HCT116 (cell line): ENCODE measurements around the gene SLF1. TPM values are rescaled to one million over a fixed set of nuclear protein-coding genes. Genes with fewer than 3 reads are reported as not detected.

ENCODE experiments used
- ATAC-seq: fragments of 200-7000 bp; cut with Tn5 transposase; 2 replicates; pipeline ENCODE4 v1.9.1; 2020; ENCODE audit warnings: mild to moderate bottlenecking, moderate library complexity
- BruUV-seq: library from RNA; stranded (reverse); fragments of 400-500 nt; replicated peaks from 2 replicates; lab custom pipeline; 2021; lab: Mats Ljungman, UMichigan
- CTCF ChIA-PET: fragments of 300-600 bp; sonication (Branson Sonifier 250); formaldehyde crosslinking; loops from one replicate; lab custom pipeline; 2021; ENCODE audit warnings: antibody characterized with exemption; lab: Charles Lee
- POLR2A ChIA-PET: fragments of 300-600, 350-600 bp; sonication (Branson Sonifier 250); formaldehyde crosslinking; loops from one replicate; lab custom pipeline; 2021; ENCODE audit warnings: antibody characterized with exemption; lab: Charles Lee
- RAD21 ChIA-PET, 2 experiments: fragments of 300-600 bp; sonication (Branson Sonifier 250); formaldehyde crosslinking; loops; one replicate each; lab custom pipeline; 2023; ENCODE audit warnings: low total read pairs in 2 of 2; ENCODE audit not compliant: uncharacterized antibody in 2 of 2, unreplicated experiment in 2 of 2, low non-redundant PET in 1 of 2; lab: Charles Lee
- DNase-seq: peaks from one replicate; pipeline ENCODE4 v3.0.0-alpha.2; 2010; ENCODE audit warnings: low read depth, low spot score
- H2AFZ ChIP-seq: fragments of 200-600 bp; shearing (Covaris generic), sonication (generic); 2 replicates; pipeline ENCODE4 v1.6.1; 2017; ENCODE audit warnings: low read depth, mixed run types, mixed read lengths, antibody characterized with exemption, low read length; ENCODE audit not compliant: poor library complexity, severe bottlenecking
- H3K27ac ChIP-seq: 2 replicates; pipeline ENCODE4 v1.5.1; 2012; ENCODE audit warnings: low read depth, low read length
- H3K27me3 ChIP-seq: fragments of 200-600 bp; sonication (generic); 2 replicates; pipeline ENCODE4 v1.6.1; 2016; ENCODE audit warnings: mixed run types, low read length, mixed read lengths; ENCODE audit not compliant: insufficient read depth
- H3K36me3 ChIP-seq, 2 experiments: fragments of 200-500 bp in 1 of 2; fragments of 200-600 bp in 1 of 2; sonication (Bioruptor generic) in 1 of 2; sonication (generic) in 1 of 2; 2 replicates each; pipeline versions ENCODE4 v1.5.1 to v1.6.1; 2014 to 2016; ENCODE audit warnings: low read length in 2 of 2, inconsistent platforms in 1 of 2, mixed read lengths in 1 of 2, mixed run types in 1 of 2; ENCODE audit not compliant: insufficient read depth in 2 of 2, control insufficient read depth in 1 of 2
- H3K4me1 ChIP-seq, 2 experiments: fragments of 200-600 bp in 1 of 2; sonication (generic) in 1 of 2; 2 replicates each; pipeline versions ENCODE4 v1.5.1 to v1.6.1; 2012 to 2017; ENCODE audit warnings: low read length in 2 of 2, inconsistent platforms in 1 of 2, mild to moderate bottlenecking in 1 of 2, mixed read lengths in 1 of 2, mixed run types in 1 of 2, moderate library complexity in 1 of 2; ENCODE audit not compliant: insufficient read depth in 2 of 2, control insufficient read depth in 1 of 2
- H3K4me2 ChIP-seq: fragments of 200-600 bp; sonication (generic); 2 replicates; pipeline ENCODE4 v1.6.1; 2017; ENCODE audit warnings: mixed run types, low read length, mixed read lengths
- H3K4me3 ChIP-seq, 2 experiments: fragments of 200-600 bp in 1 of 2; sonication (generic) in 1 of 2; replicated peaks in 1 of 2; 2 replicates each; pipeline ENCODE4 v1.5.1; 2011 to 2016; ENCODE audit warnings: low read length in 2 of 2, control low read depth in 1 of 2, low read depth in 1 of 2, mild to moderate bottlenecking in 1 of 2, mixed read lengths in 1 of 2, mixed run types in 1 of 2
- H3K79me2 ChIP-seq: fragments of 200-600 bp; sonication (generic); 2 replicates; pipeline ENCODE4 v1.6.1; 2017; ENCODE audit warnings: mild to moderate bottlenecking, mixed run types, low read length, moderate library complexity, mixed read lengths; ENCODE audit not compliant: insufficient read depth
- H3K9ac ChIP-seq: fragments of 200-600 bp; sonication (generic); 2 replicates; pipeline ENCODE4 v1.6.1; 2016; ENCODE audit warnings: low read length, mixed read lengths
- H3K9me2 ChIP-seq: fragments of 200-600 bp; sonication (generic), shearing (Covaris generic); 2 replicates; pipeline ENCODE4 v1.6.1; 2017; ENCODE audit warnings: mixed run types, mild to moderate bottlenecking, moderate library complexity; ENCODE audit not compliant: insufficient read depth
- H3K9me3 ChIP-seq, 2 experiments: fragments of 200-500 bp in 1 of 2; fragments of 200-600 bp in 1 of 2; sonication (Bioruptor generic) in 1 of 2; sonication (generic) in 1 of 2; 2 replicates each; pipeline ENCODE4 v1.6.1; 2014 to 2017; ENCODE audit warnings: low read length in 2 of 2, mixed read lengths in 2 of 2, inconsistent platforms in 1 of 2, low read depth in 1 of 2, mild to moderate bottlenecking in 1 of 2, mixed run types in 1 of 2, moderate library complexity in 1 of 2; ENCODE audit not compliant: control insufficient read depth in 1 of 2, insufficient read depth in 1 of 2
- H4K20me1 ChIP-seq: fragments of 200-600 bp; sonication (generic), shearing (Covaris generic); 2 replicates; pipeline ENCODE4 v1.6.1; 2017; ENCODE audit warnings: mixed run types, mild to moderate bottlenecking, moderate library complexity; ENCODE audit not compliant: insufficient read depth
- CBX3 ChIP-seq: IDR thresholded peaks from 2 replicates; pipeline ENCODE4 v1.6.1; 2012; ENCODE audit warnings: low read depth
- CEBPB ChIP-seq: IDR thresholded peaks from 2 replicates; pipeline ENCODE4 v1.6.1; 2012; ENCODE audit warnings: low read depth
- EGR1 ChIP-seq: IDR thresholded peaks from 2 replicates; pipeline ENCODE4 v1.6.1; 2012; ENCODE audit warnings: low read depth
- ELF1 ChIP-seq: IDR thresholded peaks from 2 replicates; pipeline ENCODE4 v1.6.1; 2012; ENCODE audit warnings: low read depth, borderline replicate concordance
- EZH2phosphoT487 ChIP-seq: fragments of 200-600 bp; IDR thresholded peaks from 2 replicates; pipeline ENCODE4 v1.6.1; 2018; ENCODE audit warnings: antibody characterized with exemption, borderline replicate concordance
- JUND ChIP-seq: IDR thresholded peaks from 2 replicates; pipeline ENCODE4 v1.6.1; 2012
- MAX ChIP-seq: IDR thresholded peaks from 2 replicates; pipeline ENCODE4 v1.6.1; 2012
- POLR2A ChIP-seq: IDR thresholded peaks from 2 replicates; pipeline ENCODE4 v1.7.0; 2011; ENCODE audit warnings: borderline replicate concordance; ENCODE audit not compliant: insufficient read depth, insufficient read length; ENCODE audit errors: extremely low read depth
- POLR2AphosphoS5 ChIP-seq: IDR thresholded peaks from 2 replicates; pipeline ENCODE4 v1.6.1; 2011; ENCODE audit warnings: mild to moderate bottlenecking, low read depth, low read length, moderate library complexity
- RAD21 ChIP-seq: IDR thresholded peaks from 2 replicates; pipeline ENCODE4 v1.6.1; 2012; ENCODE audit warnings: low read depth, mild to moderate bottlenecking
- REST ChIP-seq: IDR thresholded peaks from 2 replicates; pipeline ENCODE4 v1.6.1; 2012; ENCODE audit warnings: low read depth
- SIN3A ChIP-seq: IDR thresholded peaks from 2 replicates; pipeline ENCODE4 v1.6.1; 2012; ENCODE audit warnings: low read depth
- SP1 ChIP-seq: IDR thresholded peaks from 2 replicates; pipeline ENCODE4 v1.6.1; 2012; ENCODE audit warnings: low read depth
- SRF ChIP-seq: IDR thresholded peaks from 2 replicates; pipeline ENCODE4 v1.6.1; 2012; ENCODE audit warnings: low read depth
- TCF7L2 ChIP-seq: IDR thresholded peaks from 2 replicates; pipeline ENCODE4 v1.7.0; 2011; ENCODE audit warnings: borderline replicate concordance, inconsistent platforms; ENCODE audit not compliant: insufficient read depth, insufficient read length; ENCODE audit errors: extremely low read depth
- ZBTB33 ChIP-seq: IDR thresholded peaks from 2 replicates; pipeline ENCODE4 v1.6.1; 2011; ENCODE audit warnings: mild to moderate bottlenecking, low read length, moderate library complexity; ENCODE audit not compliant: insufficient replicate concordance; ENCODE audit errors: extremely low read depth
- ZFX ChIP-seq: fragments of 450-650 bp; IDR thresholded peaks from 2 replicates; pipeline ENCODE4 v1.6.1; 2017
- ZNF274 ChIP-seq: fragments of 200-500 bp; sonication (Bioruptor generic); IDR thresholded peaks from 2 replicates; pipeline ENCODE4 v1.6.1; 2014; ENCODE audit warnings: mild to moderate bottlenecking, low read depth, low read length, inconsistent platforms
- intact Hi-C: fragments of 100-400 bp; cut with micrococcal nuclease; formaldehyde crosslinking; loops from 2 replicates; pipeline ENCODE4 v1.10.0; 2022
- total RNA-seq: library from RNA; stranded (reverse); gene quantifications from one replicate; pipeline ENCODE4 v1.2.1, GENCODE V29; 2021; ENCODE audit not compliant: unreplicated experiment
- TF ChIP-seq, protein P1 (sequence below): IDR thresholded peaks from 2 replicates; pipeline ENCODE4 v1.6.1; 2012
- TF ChIP-seq, protein P2 (sequence below), 3 experiments: fragments of 200-600 bp in 1 of 3; sonication (generic) in 1 of 3; IDR thresholded peaks in 2 of 3; conservative IDR thresholded peaks in 1 of 3; 2 replicates each; pipeline ENCODE4 v1.5.1; 2012 to 2017; ENCODE audit warnings: low read depth in 2 of 3, low read length in 2 of 3, antibody characterized with exemption in 1 of 3, borderline replicate concordance in 1 of 3, control low read depth in 1 of 3, mild to moderate bottlenecking in 1 of 3, mixed read lengths in 1 of 3, mixed run types in 1 of 3, moderate library complexity in 1 of 3; ENCODE audit not compliant: insufficient read depth in 1 of 3

The SLF1 gene
- total RNA-seq, 1 experiment from 2014 or later = 10.4 TPM

DNA sequence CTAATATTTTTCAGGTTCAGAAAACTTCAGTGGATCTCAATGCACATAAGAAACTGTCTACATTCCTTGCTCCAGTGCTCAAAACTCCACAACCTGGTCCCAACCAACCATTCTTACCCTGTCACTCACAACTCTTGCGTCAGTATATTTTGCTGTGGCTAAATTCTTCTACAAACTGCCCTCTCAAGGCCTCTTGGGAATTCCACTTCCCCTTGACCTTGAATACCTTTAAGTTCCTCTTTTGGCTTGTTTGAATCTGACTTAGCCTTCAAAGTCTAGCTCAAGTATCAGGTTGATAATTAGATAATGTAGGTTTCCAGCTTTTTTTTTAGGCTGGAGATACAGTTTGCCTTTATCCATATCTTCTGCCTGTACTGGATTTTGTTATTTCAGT, 128.3 kb downstream of the SLF1 start:
- DNase-seq (no peak), ATAC-seq (no peak)
- no peak overlapping the region for H3K4me2 ChIP-seq
- no peak overlapping the region for H3K27ac ChIP-seq
- H3K9ac ChIP-seq = no peak overlapping the region
- H2AFZ ChIP-seq = no peak overlapping the region
- H3K36me3 ChIP-seq = no peaks in the 10 kb centered on the region
- TF ChIP-seq, protein P1, sequence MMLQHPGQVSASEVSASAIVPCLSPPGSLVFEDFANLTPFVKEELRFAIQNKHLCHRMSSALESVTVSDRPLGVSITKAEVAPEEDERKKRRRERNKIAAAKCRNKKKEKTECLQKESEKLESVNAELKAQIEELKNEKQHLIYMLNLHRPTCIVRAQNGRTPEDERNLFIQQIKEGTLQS = no peak
- TF ChIP-seq SRF = no peak
- TF ChIP-seq RAD21 = no peak
- TF ChIP-seq EZH2phosphoT487 = no peak
- no peak for TF ChIP-seq REST
- TF ChIP-seq ELF1 = no peak
- no peak for TF ChIP-seq ZNF274
- TF ChIP-seq, protein P2, sequence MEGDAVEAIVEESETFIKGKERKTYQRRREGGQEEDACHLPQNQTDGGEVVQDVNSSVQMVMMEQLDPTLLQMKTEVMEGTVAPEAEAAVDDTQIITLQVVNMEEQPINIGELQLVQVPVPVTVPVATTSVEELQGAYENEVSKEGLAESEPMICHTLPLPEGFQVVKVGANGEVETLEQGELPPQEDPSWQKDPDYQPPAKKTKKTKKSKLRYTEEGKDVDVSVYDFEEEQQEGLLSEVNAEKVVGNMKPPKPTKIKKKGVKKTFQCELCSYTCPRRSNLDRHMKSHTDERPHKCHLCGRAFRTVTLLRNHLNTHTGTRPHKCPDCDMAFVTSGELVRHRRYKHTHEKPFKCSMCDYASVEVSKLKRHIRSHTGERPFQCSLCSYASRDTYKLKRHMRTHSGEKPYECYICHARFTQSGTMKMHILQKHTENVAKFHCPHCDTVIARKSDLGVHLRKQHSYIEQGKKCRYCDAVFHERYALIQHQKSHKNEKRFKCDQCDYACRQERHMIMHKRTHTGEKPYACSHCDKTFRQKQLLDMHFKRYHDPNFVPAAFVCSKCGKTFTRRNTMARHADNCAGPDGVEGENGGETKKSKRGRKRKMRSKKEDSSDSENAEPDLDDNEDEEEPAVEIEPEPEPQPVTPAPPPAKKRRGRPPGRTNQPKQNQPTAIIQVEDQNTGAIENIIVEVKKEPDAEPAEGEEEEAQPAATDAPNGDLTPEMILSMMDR (IDR thresholded peaks at IDR 0.05 in 2 of 3, conservative IDR thresholded peaks at IDR 0.05 in 1 of 3; ENCODE audit: borderline replicate concordance in 1 of 3, insufficient read depth in 1 of 3, low read depth in 2 of 3, low read length in 2 of 3) = no peak
- no peak for TF ChIP-seq CBX3
- no peak for TF ChIP-seq TCF7L2
- no peak for TF ChIP-seq ZFX
- TF ChIP-seq POLR2A = no peak
- TF ChIP-seq MAX = no peak
- TF ChIP-seq POLR2AphosphoS5 = no peak
- TF ChIP-seq JUND = no peak
- no peak for TF ChIP-seq SP1
- TF ChIP-seq SIN3A = no peak
- no peak for TF ChIP-seq ZBTB33
- TF ChIP-seq EGR1 = no peak
- TF ChIP-seq CEBPB = no peak
- intact Hi-C loops = no loop called here
- no peak overlapping the region for H3K4me3 ChIP-seq
- H3K9me3 ChIP-seq = no peaks in the 10 kb centered on the region
- ChIA-PET POLR2A (no interaction called here), RAD21 (no interaction called here), CTCF (interaction anchor here (1.1 kb wide), 1 partner anchor 147 kb away, joined by 4 read pairs; no protein-coding TSS in a partner anchor)
- H3K4me1 ChIP-seq = 0 out of 4 replicates have a peak, but pooled peaks cover 0 to 3% of the 10 kb centered on the region in 2 experiments
- H3K79me2 ChIP-seq = no peaks in the 10 kb centered on the region
- BruUV-seq = no TSS peak
- no peaks in the 10 kb centered on the region for H4K20me1 ChIP-seq
- no peaks in the 10 kb centered on the region for H3K9me2 ChIP-seq
- no peaks in the 10 kb centered on the region for H3K27me3 ChIP-seq
